Left hindlimb (tissue), 1 donor: ENCODE data around the gene OVOL2.
"Not testable (repeated sequence)": the region's sequence is repeated elsewhere in the genome, so short reads cannot be mapped to it uniquely, and the experiment has no call there.

ENCODE experiments used
- DNase-seq: peaks from one replicate; pipeline ENCODE4 v3.0.0-alpha.2; 2018

The OVOL2 gene

DNA sequence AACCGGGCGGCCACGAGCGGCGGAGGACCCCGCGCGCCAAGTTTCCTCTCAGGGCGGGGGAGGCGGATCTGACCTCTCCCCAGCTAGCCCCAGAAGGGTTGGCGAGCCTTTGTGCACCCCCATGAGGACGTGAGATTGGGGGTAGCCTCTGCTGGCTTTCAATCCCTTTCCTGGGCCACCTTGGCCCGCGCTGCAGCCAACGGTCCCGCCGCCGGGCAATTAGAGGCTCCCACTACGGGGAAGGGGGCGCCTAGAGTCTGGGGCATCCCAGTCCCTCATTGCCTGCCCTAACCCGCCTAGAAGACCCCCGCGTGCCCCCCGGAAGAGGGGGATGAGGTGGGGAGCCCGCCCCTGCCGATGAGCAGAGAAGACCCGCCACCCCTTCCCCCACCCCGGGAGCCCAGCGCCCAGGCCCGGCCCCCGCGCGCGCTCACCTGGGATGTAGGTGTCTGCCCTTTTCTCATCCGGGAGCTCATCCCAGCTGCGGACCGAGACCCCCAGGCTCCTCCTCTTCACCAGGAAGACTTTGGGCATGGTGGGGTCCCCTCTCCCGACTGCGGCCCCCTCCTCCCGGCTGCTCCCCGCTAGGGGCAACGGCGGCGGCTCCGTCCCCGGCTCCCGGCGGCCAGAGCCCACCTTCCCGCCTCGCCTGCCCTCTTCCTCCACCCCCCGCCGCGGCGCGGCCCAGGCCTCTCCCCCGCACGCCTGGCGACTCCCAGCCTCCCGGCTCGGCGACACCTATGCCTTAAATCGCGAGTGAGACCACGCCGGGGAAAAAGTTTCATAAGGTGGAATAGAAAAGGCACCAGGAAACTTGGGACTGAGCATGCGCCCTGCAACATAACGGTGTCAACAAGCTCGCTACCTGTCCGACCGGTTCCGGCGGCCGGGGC, at the start of gene OVOL2:
TSS of gene OVOL2 (minus strand) at position 816 of the 893 bp plus-strand sequence. CDS start at position 534, 282 bp downstream.
- DNase-seq: no peak

DNA sequence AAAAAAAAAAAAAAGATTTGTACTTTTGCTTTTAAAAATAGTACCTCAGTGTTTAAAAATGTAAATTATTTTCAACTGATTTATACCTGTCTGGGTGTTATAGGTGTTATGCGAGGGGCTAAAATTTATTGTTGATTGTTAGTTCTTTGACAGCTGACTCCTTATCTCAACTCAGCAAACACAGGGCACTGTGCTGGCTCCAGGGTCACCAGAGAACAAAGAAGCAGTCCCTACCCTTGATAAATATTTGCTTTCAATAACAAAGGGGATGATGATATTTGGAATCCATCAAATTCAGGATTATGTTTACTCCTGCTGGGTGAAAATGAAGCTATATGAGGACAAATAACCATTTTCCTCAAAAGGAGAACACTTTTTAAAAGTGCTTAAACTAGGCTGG, 45.8 kb upstream of the OVOL2 start:
- no peak for DNase-seq

DNA sequence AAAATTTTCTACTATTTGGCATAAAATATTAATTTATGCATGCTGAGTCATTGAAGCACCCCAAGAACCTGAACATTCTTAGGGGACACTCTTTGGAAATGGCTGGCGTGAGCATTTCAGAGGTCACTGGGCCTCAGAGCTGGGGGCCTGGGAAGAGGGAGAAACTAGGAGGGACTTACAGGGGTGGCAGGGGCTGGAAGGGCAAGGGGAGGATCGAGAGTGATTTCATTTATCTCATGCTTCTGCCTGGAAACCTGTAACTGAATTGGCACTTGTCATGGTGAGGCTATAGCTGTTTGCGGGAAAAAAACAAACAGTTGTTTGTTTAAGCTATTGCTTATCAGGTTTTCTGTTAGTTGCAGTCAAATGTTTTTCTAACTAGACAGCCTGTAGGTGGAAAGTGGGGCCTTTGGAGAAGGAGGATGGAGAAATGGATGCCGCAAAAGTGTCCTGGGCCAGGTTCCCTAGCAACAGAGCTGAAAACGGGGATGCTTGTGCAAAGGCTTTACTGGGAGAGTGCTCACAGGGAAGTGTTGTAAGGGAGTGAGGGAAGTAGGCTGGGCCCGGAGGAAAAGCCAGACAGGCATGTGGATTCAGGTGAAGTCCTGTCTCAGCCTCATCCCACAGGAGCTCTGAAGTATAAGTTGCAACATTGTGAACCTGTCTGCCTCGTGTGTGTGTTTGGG, 43.6 kb upstream of the OVOL2 start:
- no peak for DNase-seq

GRCh38 chr20:18100569-18100968, 42.9 kb upstream of the OVOL2 start:
- DNase-seq: not testable (repeated sequence)

DNA sequence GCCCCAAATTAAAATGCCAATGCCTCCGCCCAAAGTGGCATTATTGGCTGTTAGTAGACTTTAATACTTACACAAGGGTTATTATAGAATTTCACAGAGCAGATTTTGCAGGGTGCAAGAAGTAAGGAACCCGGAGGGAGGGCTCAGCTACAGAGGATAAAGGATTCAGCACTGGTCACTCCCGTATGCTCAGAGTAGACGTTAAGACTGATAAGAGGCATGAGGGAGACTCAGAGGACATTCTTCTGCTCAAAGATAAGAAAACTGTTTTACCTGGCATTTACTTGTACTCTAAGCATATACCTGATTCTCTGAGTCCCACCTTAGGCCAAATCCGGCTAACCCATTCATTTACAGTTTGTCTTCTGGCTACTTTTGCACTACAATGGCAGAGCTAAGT, 36.5 kb upstream of the OVOL2 start:
- no peak for DNase-seq

DNA sequence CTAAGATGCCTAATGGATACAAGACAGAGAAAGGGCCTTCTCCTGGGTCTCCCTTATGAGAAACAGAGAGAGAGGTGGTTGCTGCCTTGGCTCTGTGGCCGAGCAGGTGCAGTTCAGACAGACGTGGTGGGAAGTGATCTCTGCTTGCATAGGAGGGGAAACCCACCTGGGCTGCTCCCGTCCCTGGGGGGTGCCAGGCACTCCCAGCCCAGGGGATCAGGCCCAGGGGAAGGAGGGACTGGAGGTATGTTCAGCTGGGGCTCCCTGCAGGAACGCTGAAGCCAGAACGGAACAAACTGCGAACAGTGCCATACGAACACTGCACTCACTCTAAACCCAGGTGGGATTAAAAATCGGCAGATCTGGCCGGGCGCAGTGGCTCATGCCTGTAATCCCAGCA, 35.7 kb upstream of the OVOL2 start:
- no peak for DNase-seq

DNA sequence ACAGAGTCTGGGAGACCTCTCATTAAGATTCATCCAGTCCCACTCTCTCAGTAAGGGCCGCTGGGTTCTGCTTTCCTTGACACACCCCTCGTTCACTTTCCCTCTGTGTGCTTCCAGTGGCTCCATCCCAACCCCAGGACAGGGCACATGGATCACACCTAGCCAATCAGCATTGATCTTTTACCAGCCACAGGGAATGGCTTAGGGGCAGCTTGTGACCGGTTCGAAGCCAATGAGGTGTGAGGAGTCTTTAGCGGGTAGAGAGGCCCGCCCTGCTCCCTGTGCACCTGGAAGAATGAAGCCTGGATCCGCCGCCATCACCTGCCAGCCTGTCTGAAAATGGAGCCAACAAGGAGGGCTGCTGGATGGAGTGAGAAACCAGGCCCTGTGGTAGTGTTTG, 35.2 kb upstream of the OVOL2 start:
- no peak for DNase-seq

DNA sequence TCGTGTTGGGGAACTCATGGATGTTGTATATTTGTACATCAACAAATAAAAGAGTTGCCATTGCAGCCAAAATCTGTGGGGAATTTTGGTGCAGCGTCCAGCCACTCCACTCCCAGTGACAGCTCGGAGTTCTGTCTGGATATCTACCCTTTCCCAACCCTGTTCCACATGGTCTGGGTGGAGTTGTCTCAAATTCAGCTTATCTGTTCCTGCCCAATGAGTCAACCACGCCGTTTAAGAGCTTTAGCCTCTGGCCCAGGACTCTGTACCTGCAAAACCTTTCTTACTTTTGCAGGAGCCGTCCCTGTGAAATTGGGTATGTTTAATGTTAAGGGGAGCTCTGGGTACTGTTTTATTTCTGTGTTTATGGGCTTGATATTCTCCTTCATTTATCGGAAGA, 33.9 kb upstream of the OVOL2 start:
- DNase-seq: no peak

DNA sequence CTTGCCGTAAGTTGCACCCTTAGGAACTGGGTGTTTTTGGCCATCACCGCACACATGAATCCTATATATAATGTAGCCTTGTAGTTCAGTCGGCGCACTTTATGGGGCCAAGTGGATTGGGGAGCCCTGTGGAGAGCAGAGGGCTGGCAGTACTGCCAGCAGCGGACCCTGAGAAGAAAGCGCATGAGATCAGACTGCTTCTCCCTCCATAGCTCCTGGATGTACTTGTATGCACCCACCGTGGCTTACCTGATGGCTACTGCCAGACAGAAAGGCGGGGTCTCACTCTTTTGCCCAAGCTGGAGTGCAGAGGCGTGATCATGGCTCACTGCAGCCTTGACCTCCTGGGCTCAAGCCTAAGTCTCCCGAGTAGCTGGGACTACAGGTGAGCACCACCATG, 32.8 kb upstream of the OVOL2 start:
- no peak for DNase-seq

- no peak for DNase-seq
Observed at GRCh38 chr20:18090044-18090443, 32.3 kb upstream of the OVOL2 start.

DNA sequence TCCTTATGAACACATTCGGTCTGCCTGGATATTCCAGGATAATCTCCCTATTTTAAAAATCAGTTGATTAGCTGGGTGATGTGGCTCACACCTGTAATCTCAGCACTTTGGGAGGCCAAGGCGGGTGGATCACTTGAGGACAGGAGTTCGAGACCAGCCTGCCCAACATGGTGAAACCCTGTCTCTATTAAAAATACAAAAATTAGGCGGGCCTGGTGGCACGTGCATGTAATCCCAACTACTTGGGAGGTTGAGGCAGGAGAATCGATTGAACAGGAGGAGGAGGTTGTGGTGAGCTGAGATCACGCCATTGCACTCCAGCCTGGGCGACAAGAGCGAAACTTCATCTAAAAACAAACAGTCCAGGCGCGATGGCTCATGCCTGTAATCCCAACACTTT, 31.1 kb upstream of the OVOL2 start:
- not testable (repeated sequence) for DNase-seq

- not testable (repeated sequence) for DNase-seq
Observed at GRCh38 chr20:18088298-18088697, 30.6 kb upstream of the OVOL2 start.

DNA sequence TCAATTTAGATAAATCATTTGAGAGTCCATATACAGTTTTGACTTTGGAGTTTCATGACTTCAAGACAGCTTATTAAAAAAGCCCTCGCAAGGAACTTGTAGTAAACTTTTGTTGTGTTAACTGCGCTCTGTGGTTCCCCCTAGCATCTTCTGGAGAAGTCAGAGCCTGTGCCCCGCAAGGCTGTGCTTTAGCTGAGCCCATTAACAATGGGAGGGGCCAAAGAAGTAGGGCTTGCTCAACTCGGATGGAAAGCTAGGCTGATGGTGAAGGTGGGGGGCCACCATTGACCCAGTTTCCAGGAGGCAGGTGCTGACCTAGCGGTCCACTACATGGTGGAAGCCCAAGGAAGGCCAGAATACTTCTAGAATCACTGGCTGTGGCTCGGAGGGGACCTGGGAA, 29.3 kb upstream of the OVOL2 start:
- no peak for DNase-seq

- DNase-seq: not testable (repeated sequence)
Observed at GRCh38 chr20:18080836-18081235, 23.1 kb upstream of the OVOL2 start.

- DNase-seq: no peak
Observed at GRCh38 chr20:18079756-18080353, 22.1 kb upstream of the OVOL2 start.

DNA sequence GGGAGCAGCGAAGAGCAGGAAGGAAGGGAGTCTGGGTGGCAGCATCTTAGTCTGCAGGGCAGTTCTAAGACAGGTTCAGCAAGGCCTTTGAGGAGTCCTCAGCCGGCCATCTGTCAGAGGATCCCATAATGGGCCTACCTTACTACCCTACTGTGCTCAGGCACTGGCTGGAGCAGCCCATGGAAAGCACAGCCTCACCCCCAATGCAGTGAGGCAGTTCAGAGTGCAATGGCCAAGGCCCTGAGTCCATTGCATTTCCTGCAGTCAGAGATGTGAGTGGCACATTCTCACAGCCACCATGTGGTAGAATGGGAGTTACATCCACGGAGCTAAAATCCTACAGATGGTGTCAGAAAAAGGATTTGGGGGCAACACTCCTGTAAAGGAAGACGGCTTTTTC, 19.4 kb upstream of the OVOL2 start:
- no peak for DNase-seq

GRCh38 chr20:18072532-18072931, 14.8 kb upstream of the OVOL2 start:
- no peak for DNase-seq

GRCh38 chr20:18066421-18067333, 9.0 kb upstream of the OVOL2 start:
- no peak for DNase-seq

GRCh38 chr20:18063676-18064075, 6.0 kb upstream of the OVOL2 start:
- no peak for DNase-seq

DNA sequence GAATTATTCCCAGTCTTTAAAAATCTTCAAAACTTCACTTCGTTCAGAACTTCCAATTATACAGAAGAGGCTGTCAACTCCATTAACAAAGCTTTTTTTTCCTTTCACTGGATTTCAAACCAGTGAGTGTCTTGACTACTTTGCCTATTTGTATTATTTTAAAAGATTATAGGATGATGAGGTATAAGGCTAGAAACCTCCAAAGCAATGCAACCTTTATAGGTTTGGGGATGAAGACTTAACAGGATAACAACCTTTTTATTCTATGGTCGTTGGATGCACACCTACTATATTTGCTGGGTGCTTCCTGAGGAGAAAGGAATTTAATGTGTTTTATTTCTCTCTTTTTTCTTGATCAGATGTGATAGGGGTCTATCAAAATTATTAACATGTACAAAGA, 1.9 kb upstream of the OVOL2 start:
- no peak for DNase-seq

DNA sequence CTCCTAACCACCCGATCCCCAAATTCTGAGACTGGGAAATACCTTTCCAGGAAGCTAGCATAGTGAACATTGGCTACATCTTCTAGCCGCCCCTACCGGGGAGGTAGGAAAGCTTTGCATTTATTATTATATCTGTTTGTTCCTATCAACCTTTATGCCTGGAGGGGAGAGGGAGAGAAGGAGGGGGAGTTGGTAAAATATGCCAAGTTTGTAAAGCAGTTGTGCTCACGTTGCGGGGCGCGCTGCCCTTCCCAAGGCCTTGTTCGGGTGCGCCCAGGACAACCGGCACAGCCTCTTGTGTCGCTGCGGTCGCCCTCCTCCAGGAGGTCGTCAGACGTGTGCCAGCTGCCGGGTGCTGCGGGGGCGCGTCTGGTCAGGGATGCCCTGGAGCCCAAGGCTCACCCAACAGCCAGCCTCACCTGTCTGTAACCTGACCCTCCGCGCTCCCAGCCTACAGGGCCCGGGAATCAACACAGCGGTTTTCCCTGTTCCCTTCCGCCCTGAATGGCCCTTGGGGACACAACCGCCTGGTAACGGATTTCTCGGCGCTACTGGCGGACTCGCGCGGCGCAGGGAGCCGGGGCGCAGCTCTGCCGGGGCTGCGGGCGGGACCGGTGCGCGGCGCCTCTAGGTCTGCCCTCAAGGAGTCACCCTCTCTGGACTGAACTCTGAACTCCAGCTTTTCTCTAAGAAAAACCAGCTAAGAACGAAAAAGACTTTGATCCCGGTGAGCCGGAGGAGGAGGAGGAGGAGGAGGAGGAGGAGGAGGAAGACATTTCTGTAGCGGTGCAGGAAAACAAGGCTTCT, 1.1 kb upstream of the OVOL2 start:
- DNase-seq: no peak

DNA sequence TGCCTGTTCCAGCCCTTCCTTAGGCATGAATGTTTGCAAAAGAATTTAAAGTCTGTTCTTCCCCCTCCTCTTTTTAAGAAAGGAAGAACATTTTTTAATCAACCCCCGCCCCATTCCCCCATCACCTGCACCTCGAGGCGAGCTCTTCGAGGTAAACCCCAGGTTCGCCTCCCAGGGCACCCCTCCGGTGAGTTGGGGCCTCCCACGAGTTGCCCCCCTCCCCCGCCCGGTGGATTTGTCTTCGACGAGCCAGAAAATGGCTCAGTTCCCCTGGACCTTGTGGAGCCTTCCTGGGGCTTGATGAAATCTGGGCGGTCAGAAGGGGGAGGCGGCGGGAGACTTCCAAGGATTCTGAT, 256 bp upstream of the OVOL2 start:
- DNase-seq: no peak
